Tibial nerve (tissue), 3 donors: ENCODE results near the gene CD274.

Experiments
- POLR2A ChIP-seq, 2 donors: fragments of 450-650 bp; IDR thresholded peaks; one replicate each; pipeline ENCODE4 v1.6.1; 2017; ENCODE audit warnings: antibody characterized with exemption in 2 of 2, mild to moderate bottlenecking in 2 of 2, moderate library complexity in 2 of 2
- TF ChIP-seq, protein P1 (sequence below), 5 experiments: fragments of 200-600 bp in 3 of 5; fragments of 450-650 bp in 2 of 5; sonication (generic) in 3 of 5; IDR thresholded peaks; one replicate each; pipeline ENCODE4 v1.5.1; 2016 to 2019; ENCODE audit warnings: antibody characterized with exemption in 5 of 5, mild to moderate bottlenecking in 3 of 5, moderate library complexity in 2 of 5

GRCh38 chr9:5448016-5448415 is 2.3 kb upstream of the CD274 start:
- no peak for TF ChIP-seq POLR2A (IDR thresholded peaks at IDR 0.05)
- TF ChIP-seq, protein P1, sequence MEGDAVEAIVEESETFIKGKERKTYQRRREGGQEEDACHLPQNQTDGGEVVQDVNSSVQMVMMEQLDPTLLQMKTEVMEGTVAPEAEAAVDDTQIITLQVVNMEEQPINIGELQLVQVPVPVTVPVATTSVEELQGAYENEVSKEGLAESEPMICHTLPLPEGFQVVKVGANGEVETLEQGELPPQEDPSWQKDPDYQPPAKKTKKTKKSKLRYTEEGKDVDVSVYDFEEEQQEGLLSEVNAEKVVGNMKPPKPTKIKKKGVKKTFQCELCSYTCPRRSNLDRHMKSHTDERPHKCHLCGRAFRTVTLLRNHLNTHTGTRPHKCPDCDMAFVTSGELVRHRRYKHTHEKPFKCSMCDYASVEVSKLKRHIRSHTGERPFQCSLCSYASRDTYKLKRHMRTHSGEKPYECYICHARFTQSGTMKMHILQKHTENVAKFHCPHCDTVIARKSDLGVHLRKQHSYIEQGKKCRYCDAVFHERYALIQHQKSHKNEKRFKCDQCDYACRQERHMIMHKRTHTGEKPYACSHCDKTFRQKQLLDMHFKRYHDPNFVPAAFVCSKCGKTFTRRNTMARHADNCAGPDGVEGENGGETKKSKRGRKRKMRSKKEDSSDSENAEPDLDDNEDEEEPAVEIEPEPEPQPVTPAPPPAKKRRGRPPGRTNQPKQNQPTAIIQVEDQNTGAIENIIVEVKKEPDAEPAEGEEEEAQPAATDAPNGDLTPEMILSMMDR (IDR thresholded peaks at IDR 0.05), result no peak
